K562 (cell line): ENCODE results near the gene BIK. TPM values are rescaled to one million over a fixed set of nuclear protein-coding genes. Genes with fewer than 3 reads are reported as not detected.

ENCODE experiments used
- ATAC-seq: fragments of 200-7000 bp; cut with Tn5 transposase; 3 replicates; pipeline ENCODE4 v1.9.1; 2020; ENCODE audit warnings: moderate library complexity
- BruUV-seq: library from RNA; stranded (reverse); fragments of 400-500 nt; replicated peaks from 2 replicates; lab custom pipeline; 2021; lab: Mats Ljungman, UMichigan
- CTCF ChIA-PET: fragments of 300-600 bp; formaldehyde crosslinking; extraction: SDS; loops from one replicate; lab custom pipeline; 2021; ENCODE audit warnings: low intra/inter-chr PET ratio; lab: Yijun Ruan, JAX
- POLR2A ChIA-PET: fragments of 300-600, 350-650 bp; sonication (Branson Sonifier 250); formaldehyde crosslinking; extraction: SDS; loops from one replicate; lab custom pipeline; 2021; ENCODE audit warnings: antibody characterized with exemption, inconsistent platforms; lab: Yijun Ruan, JAX
- DNase-seq, 4 experiments: peaks; one replicate each; pipeline versions ENCODE4 v3.0.0 to v3.0.0-alpha.2; 2011 to 2018; ENCODE audit warnings: low spot score in 3 of 4, mixed read lengths in 3 of 4; ENCODE audit errors: extremely low read depth in 1 of 4
- FAIRE-seq: peaks from 2 replicates; lab custom pipeline; 2011; peaks lifted over from hg19 to GRCh38; lab: Jason Lieb, UNC
- H2AFZ ChIP-seq: 2 replicates; pipeline ENCODE4 v1.6.0; 2011; ENCODE audit warnings: low read depth, low read length, control low read depth, inconsistent platforms
- H3K27ac ChIP-seq: fragments of 200-600 bp; 3 replicates; pipeline ENCODE4 v1.8.0; 2011; ENCODE audit warnings: low read depth, mild to moderate bottlenecking, control low read depth, inconsistent platforms, low read length, moderate library complexity, mixed read lengths; ENCODE audit errors: extremely low read depth
- H3K27me3 ChIP-seq, 2 experiments: fragments of 300-600 bp in 1 of 2; 2 replicates in 1 of 2; 3 replicates in 1 of 2; pipeline versions ENCODE4 v1.6.0 to v1.8.0; 2011; ENCODE audit warnings: inconsistent platforms in 2 of 2, low read length in 2 of 2, mild to moderate bottlenecking in 1 of 2, mixed read lengths in 1 of 2, moderate library complexity in 1 of 2; ENCODE audit not compliant: control insufficient read depth in 2 of 2, insufficient read depth in 2 of 2
- H3K36me3 ChIP-seq: fragments of 300-600 bp; 3 replicates; pipeline ENCODE4 v1.8.0; 2011; ENCODE audit warnings: mild to moderate bottlenecking, low read length, inconsistent platforms; ENCODE audit not compliant: control insufficient read depth, insufficient read depth
- H3K4me1 ChIP-seq, 2 experiments: fragments of 200-600 bp in 1 of 2; replicated peaks in 1 of 2; 2 replicates in 1 of 2; 3 replicates in 1 of 2; pipeline versions ENCODE4 v1.5.1 to v1.8.0; 2011; ENCODE audit warnings: inconsistent platforms in 2 of 2, low read length in 2 of 2, mild to moderate bottlenecking in 1 of 2, mixed read lengths in 1 of 2, moderate library complexity in 1 of 2; ENCODE audit not compliant: control insufficient read depth in 2 of 2, insufficient read depth in 2 of 2
- H3K4me2 ChIP-seq: 2 replicates; pipeline ENCODE4 v1.6.1; 2011; ENCODE audit warnings: low read length, control low read depth, inconsistent platforms, mixed read lengths; ENCODE audit not compliant: insufficient read depth
- H3K4me3 ChIP-seq: fragments of 200-600 bp; sonication (generic), shearing (Covaris generic); 2 replicates; pipeline ENCODE4 v1.5.1; 2016; ENCODE audit warnings: control low read depth, inconsistent platforms
- H3K79me2 ChIP-seq: fragments of 200-600 bp; 3 replicates; pipeline ENCODE4 v1.8.0; 2011; ENCODE audit warnings: low read length, inconsistent platforms; ENCODE audit not compliant: control insufficient read depth, insufficient read depth
- H3K9ac ChIP-seq, 2 experiments: 2 replicates each; pipeline versions ENCODE4 v1.6.0 to v1.6.1; 2011; ENCODE audit warnings: low read depth in 2 of 2, low read length in 2 of 2, control low read depth in 1 of 2, inconsistent platforms in 1 of 2, mild to moderate bottlenecking in 1 of 2, mixed read lengths in 1 of 2; ENCODE audit not compliant: insufficient read depth in 1 of 2
- H3K9me1 ChIP-seq: one replicate; pipeline ENCODE4 v1.6.0; 2011; ENCODE audit warnings: inconsistent platforms, mild to moderate bottlenecking, low read length, moderate library complexity; ENCODE audit not compliant: control insufficient read depth, insufficient read depth
- H3K9me3 ChIP-seq: replicated peaks from 2 replicates; pipeline ENCODE4 v1.5.1; 2011; ENCODE audit warnings: low read depth, low read length, inconsistent platforms; ENCODE audit not compliant: control insufficient read depth, insufficient read depth
- H4K20me1 ChIP-seq: replicated peaks from 2 replicates; pipeline ENCODE4 v1.6.1; 2011; ENCODE audit warnings: low read length, inconsistent platforms, mixed read lengths; ENCODE audit not compliant: control insufficient read depth, insufficient read depth
- CCNT2 ChIP-seq: IDR thresholded peaks from 2 replicates; pipeline ENCODE4 v1.6.1; 2011; ENCODE audit warnings: borderline replicate concordance, low read depth, mild to moderate bottlenecking, moderate library complexity, mixed read lengths, low read length; ENCODE audit not compliant: insufficient read length; ENCODE audit errors: extremely low read depth
- GTF2A2 ChIP-seq: IDR thresholded peaks from 2 replicates; pipeline ENCODE4 v1.6.1; 2016; ENCODE audit warnings: mild to moderate bottlenecking, missing genetic modification characterization, missing compliant biosample characterization
- KHSRP ChIP-seq: fragments of 450-650 bp; IDR thresholded peaks from 2 replicates; pipeline ENCODE4 v1.6.1; 2017
- NR2C2 ChIP-seq, 2 experiments: fragments of 200-800 bp in 1 of 2; sonication (Bioruptor generic) in 1 of 2; sonication (generic) in 1 of 2; formaldehyde crosslinking in 1 of 2; IDR thresholded peaks; 2 replicates each; pipeline versions ENCODE4 v1.6.1 to v1.8.0; 2016 to 2022; ENCODE audit warnings: mild to moderate bottlenecking in 1 of 2, missing compliant biosample characterization in 1 of 2, missing genetic modification characterization in 1 of 2, missing genetic modification reagents in 1 of 2
- SMARCA4 ChIP-seq: fragments of 450-650 bp; IDR thresholded peaks from 2 replicates; pipeline ENCODE4 v1.6.1; 2016
- SMC3 ChIP-seq: conservative IDR thresholded peaks from 2 replicates; pipeline ENCODE4 v1.6.1; 2011; ENCODE audit warnings: low read depth, low read length, improper control_type of control experiment; ENCODE audit not compliant: insufficient read depth
- SPI1 ChIP-seq: IDR thresholded peaks from 2 replicates; pipeline ENCODE4 v1.6.1; 2011; ENCODE audit warnings: low read depth, low read length, control low read depth, borderline replicate concordance
- TAF7 ChIP-seq: fragments of 450-650 bp; IDR thresholded peaks from 2 replicates; pipeline ENCODE4 v1.6.1; 2016; ENCODE audit warnings: missing genetic modification characterization, missing compliant biosample characterization
- ZNF124 ChIP-seq: sonication (generic); formaldehyde crosslinking; IDR thresholded peaks from 2 replicates; pipeline ENCODE4 v1.8.1; 2022; ENCODE audit warnings: missing genetic modification reagents
- WGBS: fragments of 100-300 bp; shearing (Covaris generic); methylation state at CpG from one replicate; pipeline ENCODE4 v1.1.6; 2016; ENCODE audit warnings: low coverage, mixed read lengths; ENCODE audit not compliant: insufficient coverage; ENCODE audit errors: missing lambda C conversion rate; 5-methylcytosine and 5-hydroxymethylcytosine counted together
- in situ Hi-C: fragments of 300-500 bp; cut with MboI; formaldehyde crosslinking; loops from 4 replicates; pipeline ENCODE4 v1.15.0; 2018; ENCODE audit warnings: inconsistent platforms, mixed read lengths
- intact Hi-C: fragments of 100-400 bp; cut with micrococcal nuclease; formaldehyde crosslinking; loops from 2 replicates; pipeline ENCODE4 v1.14.2; 2022
- polyA plus RNA-seq, 8 experiments: library from polyadenylated mRNA; depleted of rRNA in 4 of 8; stranded (reverse) in 5 of 8; unstranded in 3 of 8; fragments of >200 nt; fragmentation: Nextera tagmentation in 2 of 8; fragmentation: Illumina TruSeq in 1 of 8; extraction: Ambion mirVana in 2 of 8; extraction: Trizol in 1 of 8; gene quantifications; 2 replicates each; pipeline versions ENCODE4 v1.2.1 to v1.2.3, GENCODE V29; 2011 to 2014; ENCODE audit warnings: inconsistent platforms in 1 of 8, missing spikeins in 1 of 8
- total RNA-seq, 7 experiments: library from RNA; depleted of rRNA in 6 of 7; stranded (reverse); fragments of >200 nt in 6 of 7; fragmentation: Illumina TruSeq in 2 of 7; extraction: Trizol in 2 of 7; gene quantifications; 2 replicates each; pipeline versions ENCODE4 v1.2.1 to v1.2.3, GENCODE V29; 2011 to 2021; ENCODE audit warnings: low replicate concordance in 1 of 7
- TF ChIP-seq, protein P1 (sequence below): fragments of 250-450 bp; sonication (Bioruptor Pico); IDR thresholded peaks from 2 replicates; pipeline ENCODE4 v1.5.0; 2020; ENCODE audit warnings: mild to moderate bottlenecking
- TF ChIP-seq, protein P2 (sequence below): sonication (generic); formaldehyde crosslinking; IDR thresholded peaks from 2 replicates; pipeline ENCODE4 v1.8.0; 2022; ENCODE audit warnings: mild to moderate bottlenecking, missing genetic modification reagents
- TF ChIP-seq, protein P3 (sequence below): fragments of 200-800 bp; sonication (Bioruptor generic); IDR thresholded peaks from 2 replicates; pipeline ENCODE4 v1.6.1; 2017; ENCODE audit warnings: missing genetic modification characterization, missing compliant biosample characterization

BIK gene
- total and polyA plus RNA-seq, 9 of the 15 experiments (the other 6 are each of a cell fraction or from before 2014, with no cell fraction given): 0.08 to 0.23 (median 0.18) TPM; not detected in 4

DNA sequence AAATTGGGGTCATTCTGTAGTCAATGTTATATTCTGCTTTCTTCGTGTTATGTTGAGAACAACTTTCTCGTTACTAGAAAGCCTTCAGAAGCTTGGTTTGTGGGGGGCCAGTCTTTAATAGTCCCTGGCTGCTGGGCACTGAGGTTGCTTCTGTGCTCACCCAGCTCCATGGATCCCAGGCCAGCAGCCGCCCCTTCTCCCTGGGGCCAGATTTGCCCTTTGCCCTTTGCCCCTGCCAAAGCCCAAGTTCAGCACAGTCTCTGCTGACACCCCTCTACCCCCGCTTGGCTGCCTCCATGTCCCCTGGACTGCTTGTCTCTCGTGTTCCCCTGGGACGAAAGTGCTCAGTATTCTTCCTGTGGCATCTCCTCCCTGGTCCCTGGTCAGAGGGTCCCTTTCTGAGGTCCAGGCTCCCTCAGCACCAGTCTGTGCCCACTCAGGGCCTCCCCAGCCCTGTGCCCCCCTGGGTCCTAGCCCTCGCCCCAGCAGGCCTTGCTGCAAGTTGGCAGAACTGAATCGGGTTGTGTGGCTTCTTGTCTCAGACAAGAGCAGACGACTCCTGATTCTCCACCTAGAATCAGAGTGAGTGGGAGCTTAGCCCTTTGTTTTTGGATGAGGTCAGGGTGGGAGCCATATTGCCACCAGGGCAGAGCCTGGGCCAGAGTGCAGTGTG is 47.5 kb downstream of the BIK start:
- ATAC-seq: no peak
- H3K79me2 ChIP-seq: peaks cover 15% of the 10 kb centered on the region

More for the DNA sequence above, 47.5 kb downstream of the BIK start:
- Histone ChIP-seq H3K9me3 (no peaks in the 10 kb centered on the region), H2AFZ (no peak overlapping the region), H3K4me3 (no peak overlapping the region), H3K27me3 (no peaks in the 10 kb centered on the region), H3K9me1 (no peaks in the 10 kb centered on the region), H3K4me1 (peaks cover under 1 to 36% of the 10 kb centered on the region in 2 experiments; a peak in 3 of 5 replicates), H3K36me3 (peaks cover 17% of the 10 kb centered on the region; the same call in 1 of the 3 replicates), H3K9ac (no peak overlapping the region), H3K27ac (no peak overlapping the region), H4K20me1 (0 out of 2 replicates have a peak, but pooled peaks cover 3% of the 10 kb centered on the region), H3K4me2 (no peak overlapping the region)
- ChIA-PET POLR2A (interaction anchor here (0.7 kb wide), 1 partner anchor 222 kb away, joined by 3 read pairs; no protein-coding TSS in a partner anchor), CTCF (no interaction called here)
- DNase-seq: no peak
- TF ChIP-seq NR2C2 (CRISPR knock-in tag; IDR thresholded peaks at IDR 0.05): no peak
- no peak for TF ChIP-seq NR2C2 (tag; IDR thresholded peaks at IDR 0.05)
- TF ChIP-seq SMARCA4: no peak
- TF ChIP-seq, protein P1, sequence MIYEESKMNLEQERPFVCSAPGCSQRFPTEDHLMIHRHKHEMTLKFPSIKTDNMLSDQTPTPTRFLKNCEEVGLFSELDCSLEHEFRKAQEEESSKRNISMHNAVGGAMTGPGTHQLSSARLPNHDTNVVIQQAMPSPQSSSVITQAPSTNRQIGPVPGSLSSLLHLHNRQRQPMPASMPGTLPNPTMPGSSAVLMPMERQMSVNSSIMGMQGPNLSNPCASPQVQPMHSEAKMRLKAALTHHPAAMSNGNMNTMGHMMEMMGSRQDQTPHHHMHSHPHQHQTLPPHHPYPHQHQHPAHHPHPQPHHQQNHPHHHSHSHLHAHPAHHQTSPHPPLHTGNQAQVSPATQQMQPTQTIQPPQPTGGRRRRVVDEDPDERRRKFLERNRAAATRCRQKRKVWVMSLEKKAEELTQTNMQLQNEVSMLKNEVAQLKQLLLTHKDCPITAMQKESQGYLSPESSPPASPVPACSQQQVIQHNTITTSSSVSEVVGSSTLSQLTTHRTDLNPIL (CRISPR knock-in tag): no peak
- no peak for TF ChIP-seq KHSRP
- TF ChIP-seq, protein P2, sequence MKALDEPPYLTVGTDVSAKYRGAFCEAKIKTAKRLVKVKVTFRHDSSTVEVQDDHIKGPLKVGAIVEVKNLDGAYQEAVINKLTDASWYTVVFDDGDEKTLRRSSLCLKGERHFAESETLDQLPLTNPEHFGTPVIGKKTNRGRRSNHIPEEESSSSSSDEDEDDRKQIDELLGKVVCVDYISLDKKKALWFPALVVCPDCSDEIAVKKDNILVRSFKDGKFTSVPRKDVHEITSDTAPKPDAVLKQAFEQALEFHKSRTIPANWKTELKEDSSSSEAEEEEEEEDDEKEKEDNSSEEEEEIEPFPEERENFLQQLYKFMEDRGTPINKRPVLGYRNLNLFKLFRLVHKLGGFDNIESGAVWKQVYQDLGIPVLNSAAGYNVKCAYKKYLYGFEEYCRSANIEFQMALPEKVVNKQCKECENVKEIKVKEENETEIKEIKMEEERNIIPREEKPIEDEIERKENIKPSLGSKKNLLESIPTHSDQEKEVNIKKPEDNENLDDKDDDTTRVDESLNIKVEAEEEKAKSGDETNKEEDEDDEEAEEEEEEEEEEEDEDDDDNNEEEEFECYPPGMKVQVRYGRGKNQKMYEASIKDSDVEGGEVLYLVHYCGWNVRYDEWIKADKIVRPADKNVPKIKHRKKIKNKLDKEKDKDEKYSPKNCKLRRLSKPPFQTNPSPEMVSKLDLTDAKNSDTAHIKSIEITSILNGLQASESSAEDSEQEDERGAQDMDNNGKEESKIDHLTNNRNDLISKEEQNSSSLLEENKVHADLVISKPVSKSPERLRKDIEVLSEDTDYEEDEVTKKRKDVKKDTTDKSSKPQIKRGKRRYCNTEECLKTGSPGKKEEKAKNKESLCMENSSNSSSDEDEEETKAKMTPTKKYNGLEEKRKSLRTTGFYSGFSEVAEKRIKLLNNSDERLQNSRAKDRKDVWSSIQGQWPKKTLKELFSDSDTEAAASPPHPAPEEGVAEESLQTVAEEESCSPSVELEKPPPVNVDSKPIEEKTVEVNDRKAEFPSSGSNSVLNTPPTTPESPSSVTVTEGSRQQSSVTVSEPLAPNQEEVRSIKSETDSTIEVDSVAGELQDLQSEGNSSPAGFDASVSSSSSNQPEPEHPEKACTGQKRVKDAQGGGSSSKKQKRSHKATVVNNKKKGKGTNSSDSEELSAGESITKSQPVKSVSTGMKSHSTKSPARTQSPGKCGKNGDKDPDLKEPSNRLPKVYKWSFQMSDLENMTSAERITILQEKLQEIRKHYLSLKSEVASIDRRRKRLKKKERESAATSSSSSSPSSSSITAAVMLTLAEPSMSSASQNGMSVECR (CRISPR knock-in tag): no peak
- TF ChIP-seq SMC3: no peak
- no peak for TF ChIP-seq TAF7
- TF ChIP-seq GTF2A2 (tag): no peak
- no peak for TF ChIP-seq CCNT2
- TF ChIP-seq ZNF124: no peak
- TF ChIP-seq, protein P3, sequence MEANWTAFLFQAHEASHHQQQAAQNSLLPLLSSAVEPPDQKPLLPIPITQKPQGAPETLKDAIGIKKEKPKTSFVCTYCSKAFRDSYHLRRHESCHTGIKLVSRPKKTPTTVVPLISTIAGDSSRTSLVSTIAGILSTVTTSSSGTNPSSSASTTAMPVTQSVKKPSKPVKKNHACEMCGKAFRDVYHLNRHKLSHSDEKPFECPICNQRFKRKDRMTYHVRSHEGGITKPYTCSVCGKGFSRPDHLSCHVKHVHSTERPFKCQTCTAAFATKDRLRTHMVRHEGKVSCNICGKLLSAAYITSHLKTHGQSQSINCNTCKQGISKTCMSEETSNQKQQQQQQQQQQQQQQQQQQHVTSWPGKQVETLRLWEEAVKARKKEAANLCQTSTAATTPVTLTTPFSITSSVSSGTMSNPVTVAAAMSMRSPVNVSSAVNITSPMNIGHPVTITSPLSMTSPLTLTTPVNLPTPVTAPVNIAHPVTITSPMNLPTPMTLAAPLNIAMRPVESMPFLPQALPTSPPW: no peak
- no peak for TF ChIP-seq SPI1
- intact Hi-C loops (no loop called here), in situ Hi-C loops (no loop called here)
- no TSS peak for BruUV-seq
- 64% methylated on average over 6 of the region's 9 CpGs for WGBS
- no peak for FAIRE-seq
